ENCODE results near the gene CSMD2.
A peak's percentile ranks its signal among the peaks of the same experiment; 100 is the strongest.

DNA sequence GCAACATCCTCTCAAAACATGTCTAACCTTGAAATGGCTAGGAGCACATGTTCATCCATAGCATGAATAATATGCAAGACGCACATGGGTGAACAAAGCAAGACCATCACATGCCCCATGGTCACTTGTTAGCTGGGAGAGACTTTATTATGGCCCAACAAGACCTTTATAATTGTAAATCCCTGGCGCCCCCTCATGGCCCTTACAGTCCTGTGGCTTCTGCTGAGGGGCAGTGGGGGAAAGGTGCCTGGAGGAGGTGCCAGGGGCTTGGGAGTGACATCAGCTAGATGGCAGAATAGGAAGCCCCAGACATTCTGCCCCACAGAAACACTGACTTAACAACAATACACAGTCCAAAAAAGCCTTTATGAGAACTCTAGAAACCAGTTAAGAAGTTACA is 51.7 kb downstream of the CSMD2 start:
- TF ChIP-seq EZH2phosphoT487 (IDR thresholded peaks at IDR 0.05; ENCODE audit: unreplicated experiment) (no peak), JUNB (IDR thresholded peaks at IDR 0.05; ENCODE audit: unreplicated experiment) (no peak), EZH2 (IDR thresholded peaks at IDR 0.05; ENCODE audit: low read depth, unreplicated experiment) (no peak), POLR2AphosphoS5 (IDR thresholded peaks at IDR 0.05; ENCODE audit: low read depth) (no peak), ZNF114 (CRISPR knock-in tag; IDR thresholded peaks at IDR 0.05) (no peak), NANOG (IDR thresholded peaks at IDR 0.05; ENCODE audit: borderline replicate concordance) (no peak), CREB1 (CRISPR knock-in tag; IDR thresholded peaks at IDR 0.05; ENCODE audit: low read depth) (no peak)
- TF ChIP-seq, protein P1, sequence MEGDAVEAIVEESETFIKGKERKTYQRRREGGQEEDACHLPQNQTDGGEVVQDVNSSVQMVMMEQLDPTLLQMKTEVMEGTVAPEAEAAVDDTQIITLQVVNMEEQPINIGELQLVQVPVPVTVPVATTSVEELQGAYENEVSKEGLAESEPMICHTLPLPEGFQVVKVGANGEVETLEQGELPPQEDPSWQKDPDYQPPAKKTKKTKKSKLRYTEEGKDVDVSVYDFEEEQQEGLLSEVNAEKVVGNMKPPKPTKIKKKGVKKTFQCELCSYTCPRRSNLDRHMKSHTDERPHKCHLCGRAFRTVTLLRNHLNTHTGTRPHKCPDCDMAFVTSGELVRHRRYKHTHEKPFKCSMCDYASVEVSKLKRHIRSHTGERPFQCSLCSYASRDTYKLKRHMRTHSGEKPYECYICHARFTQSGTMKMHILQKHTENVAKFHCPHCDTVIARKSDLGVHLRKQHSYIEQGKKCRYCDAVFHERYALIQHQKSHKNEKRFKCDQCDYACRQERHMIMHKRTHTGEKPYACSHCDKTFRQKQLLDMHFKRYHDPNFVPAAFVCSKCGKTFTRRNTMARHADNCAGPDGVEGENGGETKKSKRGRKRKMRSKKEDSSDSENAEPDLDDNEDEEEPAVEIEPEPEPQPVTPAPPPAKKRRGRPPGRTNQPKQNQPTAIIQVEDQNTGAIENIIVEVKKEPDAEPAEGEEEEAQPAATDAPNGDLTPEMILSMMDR (conservative IDR thresholded peaks at IDR 0.05; ENCODE audit: low read depth in 2 of 2): peak; percentile 66 to 77
- TF ChIP-seq, protein P2, sequence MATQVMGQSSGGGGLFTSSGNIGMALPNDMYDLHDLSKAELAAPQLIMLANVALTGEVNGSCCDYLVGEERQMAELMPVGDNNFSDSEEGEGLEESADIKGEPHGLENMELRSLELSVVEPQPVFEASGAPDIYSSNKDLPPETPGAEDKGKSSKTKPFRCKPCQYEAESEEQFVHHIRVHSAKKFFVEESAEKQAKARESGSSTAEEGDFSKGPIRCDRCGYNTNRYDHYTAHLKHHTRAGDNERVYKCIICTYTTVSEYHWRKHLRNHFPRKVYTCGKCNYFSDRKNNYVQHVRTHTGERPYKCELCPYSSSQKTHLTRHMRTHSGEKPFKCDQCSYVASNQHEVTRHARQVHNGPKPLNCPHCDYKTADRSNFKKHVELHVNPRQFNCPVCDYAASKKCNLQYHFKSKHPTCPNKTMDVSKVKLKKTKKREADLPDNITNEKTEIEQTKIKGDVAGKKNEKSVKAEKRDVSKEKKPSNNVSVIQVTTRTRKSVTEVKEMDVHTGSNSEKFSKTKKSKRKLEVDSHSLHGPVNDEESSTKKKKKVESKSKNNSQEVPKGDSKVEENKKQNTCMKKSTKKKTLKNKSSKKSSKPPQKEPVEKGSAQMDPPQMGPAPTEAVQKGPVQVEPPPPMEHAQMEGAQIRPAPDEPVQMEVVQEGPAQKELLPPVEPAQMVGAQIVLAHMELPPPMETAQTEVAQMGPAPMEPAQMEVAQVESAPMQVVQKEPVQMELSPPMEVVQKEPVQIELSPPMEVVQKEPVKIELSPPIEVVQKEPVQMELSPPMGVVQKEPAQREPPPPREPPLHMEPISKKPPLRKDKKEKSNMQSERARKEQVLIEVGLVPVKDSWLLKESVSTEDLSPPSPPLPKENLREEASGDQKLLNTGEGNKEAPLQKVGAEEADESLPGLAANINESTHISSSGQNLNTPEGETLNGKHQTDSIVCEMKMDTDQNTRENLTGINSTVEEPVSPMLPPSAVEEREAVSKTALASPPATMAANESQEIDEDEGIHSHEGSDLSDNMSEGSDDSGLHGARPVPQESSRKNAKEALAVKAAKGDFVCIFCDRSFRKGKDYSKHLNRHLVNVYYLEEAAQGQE (IDR thresholded peaks at IDR 0.05; ENCODE audit: unreplicated experiment): no peak
- TF ChIP-seq, protein P3, sequence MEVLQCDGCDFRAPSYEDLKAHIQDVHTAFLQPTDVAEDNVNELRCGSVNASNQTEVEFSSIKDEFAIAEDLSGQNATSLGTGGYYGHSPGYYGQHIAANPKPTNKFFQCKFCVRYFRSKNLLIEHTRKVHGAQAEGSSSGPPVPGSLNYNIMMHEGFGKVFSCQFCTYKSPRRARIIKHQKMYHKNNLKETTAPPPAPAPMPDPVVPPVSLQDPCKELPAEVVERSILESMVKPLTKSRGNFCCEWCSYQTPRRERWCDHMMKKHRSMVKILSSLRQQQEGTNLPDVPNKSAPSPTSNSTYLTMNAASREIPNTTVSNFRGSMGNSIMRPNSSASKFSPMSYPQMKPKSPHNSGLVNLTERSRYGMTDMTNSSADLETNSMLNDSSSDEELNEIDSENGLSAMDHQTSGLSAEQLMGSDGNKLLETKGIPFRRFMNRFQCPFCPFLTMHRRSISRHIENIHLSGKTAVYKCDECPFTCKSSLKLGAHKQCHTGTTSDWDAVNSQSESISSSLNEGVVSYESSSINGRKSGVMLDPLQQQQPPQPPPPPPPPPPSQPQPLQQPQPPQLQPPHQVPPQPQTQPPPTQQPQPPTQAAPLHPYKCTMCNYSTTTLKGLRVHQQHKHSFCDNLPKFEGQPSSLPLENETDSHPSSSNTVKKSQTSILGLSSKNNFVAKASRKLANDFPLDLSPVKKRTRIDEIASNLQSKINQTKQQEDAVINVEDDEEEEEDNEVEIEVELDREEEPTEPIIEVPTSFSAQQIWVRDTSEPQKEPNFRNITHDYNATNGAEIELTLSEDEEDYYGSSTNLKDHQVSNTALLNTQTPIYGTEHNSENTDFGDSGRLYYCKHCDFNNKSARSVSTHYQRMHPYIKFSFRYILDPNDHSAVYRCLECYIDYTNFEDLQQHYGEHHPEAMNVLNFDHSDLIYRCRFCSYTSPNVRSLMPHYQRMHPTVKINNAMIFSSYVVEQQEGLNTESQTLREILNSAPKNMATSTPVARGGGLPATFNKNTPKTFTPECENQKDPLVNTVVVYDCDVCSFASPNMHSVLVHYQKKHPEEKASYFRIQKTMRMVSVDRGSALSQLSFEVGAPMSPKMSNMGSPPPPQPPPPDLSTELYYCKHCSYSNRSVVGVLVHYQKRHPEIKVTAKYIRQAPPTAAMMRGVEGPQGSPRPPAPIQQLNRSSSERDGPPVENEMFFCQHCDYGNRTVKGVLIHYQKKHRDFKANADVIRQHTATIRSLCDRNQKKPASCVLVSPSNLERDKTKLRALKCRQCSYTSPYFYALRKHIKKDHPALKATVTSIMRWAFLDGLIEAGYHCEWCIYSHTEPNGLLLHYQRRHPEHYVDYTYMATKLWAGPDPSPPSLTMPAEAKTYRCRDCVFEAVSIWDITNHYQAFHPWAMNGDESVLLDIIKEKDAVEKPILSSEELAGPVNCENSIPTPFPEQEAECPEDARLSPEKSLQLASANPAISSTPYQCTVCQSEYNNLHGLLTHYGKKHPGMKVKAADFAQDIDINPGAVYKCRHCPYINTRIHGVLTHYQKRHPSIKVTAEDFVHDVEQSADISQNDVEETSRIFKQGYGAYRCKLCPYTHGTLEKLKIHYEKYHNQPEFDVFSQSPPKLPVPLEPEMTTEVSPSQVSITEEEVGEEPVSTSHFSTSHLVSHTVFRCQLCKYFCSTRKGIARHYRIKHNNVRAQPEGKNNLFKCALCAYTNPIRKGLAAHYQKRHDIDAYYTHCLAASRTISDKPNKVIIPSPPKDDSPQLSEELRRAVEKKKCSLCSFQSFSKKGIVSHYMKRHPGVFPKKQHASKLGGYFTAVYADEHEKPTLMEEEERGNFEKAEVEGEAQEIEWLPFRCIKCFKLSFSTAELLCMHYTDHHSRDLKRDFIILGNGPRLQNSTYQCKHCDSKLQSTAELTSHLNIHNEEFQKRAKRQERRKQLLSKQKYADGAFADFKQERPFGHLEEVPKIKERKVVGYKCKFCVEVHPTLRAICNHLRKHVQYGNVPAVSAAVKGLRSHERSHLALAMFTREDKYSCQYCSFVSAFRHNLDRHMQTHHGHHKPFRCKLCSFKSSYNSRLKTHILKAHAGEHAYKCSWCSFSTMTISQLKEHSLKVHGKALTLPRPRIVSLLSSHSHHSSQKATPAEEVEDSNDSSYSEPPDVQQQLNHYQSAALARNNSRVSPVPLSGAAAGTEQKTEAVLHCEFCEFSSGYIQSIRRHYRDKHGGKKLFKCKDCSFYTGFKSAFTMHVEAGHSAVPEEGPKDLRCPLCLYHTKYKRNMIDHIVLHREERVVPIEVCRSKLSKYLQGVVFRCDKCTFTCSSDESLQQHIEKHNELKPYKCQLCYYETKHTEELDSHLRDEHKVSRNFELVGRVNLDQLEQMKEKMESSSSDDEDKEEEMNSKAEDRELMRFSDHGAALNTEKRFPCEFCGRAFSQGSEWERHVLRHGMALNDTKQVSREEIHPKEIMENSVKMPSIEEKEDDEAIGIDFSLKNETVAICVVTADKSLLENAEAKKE (CRISPR knock-in tag; IDR thresholded peaks at IDR 0.05): no peak
- TF ChIP-seq, protein P4, sequence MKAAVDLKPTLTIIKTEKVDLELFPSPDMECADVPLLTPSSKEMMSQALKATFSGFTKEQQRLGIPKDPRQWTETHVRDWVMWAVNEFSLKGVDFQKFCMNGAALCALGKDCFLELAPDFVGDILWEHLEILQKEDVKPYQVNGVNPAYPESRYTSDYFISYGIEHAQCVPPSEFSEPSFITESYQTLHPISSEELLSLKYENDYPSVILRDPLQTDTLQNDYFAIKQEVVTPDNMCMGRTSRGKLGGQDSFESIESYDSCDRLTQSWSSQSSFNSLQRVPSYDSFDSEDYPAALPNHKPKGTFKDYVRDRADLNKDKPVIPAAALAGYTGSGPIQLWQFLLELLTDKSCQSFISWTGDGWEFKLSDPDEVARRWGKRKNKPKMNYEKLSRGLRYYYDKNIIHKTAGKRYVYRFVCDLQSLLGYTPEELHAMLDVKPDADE (IDR thresholded peaks at IDR 0.05): no peak
